ENCODE measurements around the gene GNAQ. TPM values are rescaled to one million over a fixed set of nuclear protein-coding genes. Genes with fewer than 3 reads are reported as not detected.

Gene GNAQ
- total RNA-seq, 2 donors from 2014 or later: 46.0 to 58.8 TPM

GRCh38 chr9:77977210-77977611 lies 54.4 kb downstream of the GNAQ start:
- ATAC-seq (ENCODE audit: insufficient number of reproducible peaks, low FRiP score, low read depth): no peak
- Histone ChIP-seq H3K4me3 (no peak overlapping the region), H3K27ac (no peak overlapping the region), H3K36me3 (no peaks in the 10 kb centered on the region), H3K27me3 (replicated peaks; ENCODE audit: insufficient read depth) (no peaks in the 10 kb centered on the region), H3K4me1 (ENCODE audit: control insufficient read depth in 1 of 2, low read depth in 2 of 2) (peaks cover 21 to 42% of the 10 kb centered on the region in 2 donors), H3K9me3 (no peaks in the 10 kb centered on the region)
- no peak for DNase-seq (ENCODE audit: low spot score)
- TF ChIP-seq CTCF (IDR thresholded peaks at IDR 0.05): no peak

GRCh38 chr9:77975806-77976205 lies 55.8 kb downstream of the GNAQ start:
- TF ChIP-seq CTCF (IDR thresholded peaks at IDR 0.05): no peak
- no peaks in the 10 kb centered on the region for H3K36me3 ChIP-seq
- no peaks in the 10 kb centered on the region for H3K9me3 ChIP-seq
- H3K4me1 ChIP-seq (ENCODE audit: control insufficient read depth in 1 of 2, low read depth in 2 of 2): peaks cover 8 to 28% of the 10 kb centered on the region in 2 donors
- DNase-seq (ENCODE audit: low spot score) (no peak), ATAC-seq (ENCODE audit: insufficient number of reproducible peaks, low FRiP score, low read depth) (no peak)
- no peak overlapping the region for H3K27ac ChIP-seq
- H3K27me3 ChIP-seq (replicated peaks; ENCODE audit: insufficient read depth): no peaks in the 10 kb centered on the region
- H3K4me3 ChIP-seq: no peak overlapping the region

- peaks cover 7 to 23% of the 10 kb centered on the region in 2 donors for H3K4me1 ChIP-seq (ENCODE audit: control insufficient read depth in 1 of 2, low read depth in 2 of 2)
These were observed 56.6 kb downstream of the GNAQ start for GRCh38 chr9:77975036-77975435.

DNA sequence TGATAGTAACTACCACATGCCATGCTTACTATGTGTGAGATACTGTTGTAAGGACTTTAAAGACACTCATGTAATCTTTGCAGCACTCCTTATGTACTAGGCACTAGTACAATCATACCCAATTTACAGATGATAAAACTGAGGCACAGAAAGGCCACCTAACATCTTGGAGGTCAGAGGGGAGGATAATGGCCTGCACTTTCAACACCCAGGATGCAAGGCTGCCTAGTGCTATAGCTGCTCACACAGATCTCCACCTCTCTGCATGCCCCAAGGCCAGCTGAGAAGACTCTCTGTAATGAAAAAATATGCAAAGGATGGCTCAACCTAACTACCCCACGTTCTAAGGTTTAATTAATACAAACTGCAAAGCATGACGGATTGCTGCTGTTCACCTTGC lies 57.2 kb downstream of the GNAQ start:
- ATAC-seq (ENCODE audit: insufficient number of reproducible peaks, low FRiP score, low read depth) (no peak), DNase-seq (ENCODE audit: low spot score) (no peak)
- H3K4me1 ChIP-seq (ENCODE audit: control insufficient read depth in 1 of 2, low read depth in 2 of 2): peaks cover 7 to 23% of the 10 kb centered on the region in 2 donors
- no peak overlapping the region for H3K4me3 ChIP-seq
- no peaks in the 10 kb centered on the region for H3K9me3 ChIP-seq
- H3K36me3 ChIP-seq: no peaks in the 10 kb centered on the region
- H3K27me3 ChIP-seq (replicated peaks; ENCODE audit: insufficient read depth): no peaks in the 10 kb centered on the region
- no peak for TF ChIP-seq CTCF (IDR thresholded peaks at IDR 0.05)
- H3K27ac ChIP-seq: no peak overlapping the region

More at GRCh38 chr9:77975036-77975435, 56.6 kb downstream of the GNAQ start:
- no peak for DNase-seq (ENCODE audit: low spot score)
- H3K36me3 ChIP-seq: no peaks in the 10 kb centered on the region
- H3K27ac ChIP-seq: no peak overlapping the region
- ATAC-seq (ENCODE audit: insufficient number of reproducible peaks, low FRiP score, low read depth): no peak
- no peak overlapping the region for H3K4me3 ChIP-seq
- TF ChIP-seq CTCF (IDR thresholded peaks at IDR 0.05): no peak
- no peaks in the 10 kb centered on the region for H3K9me3 ChIP-seq
- no peaks in the 10 kb centered on the region for H3K27me3 ChIP-seq (replicated peaks; ENCODE audit: insufficient read depth)

- no peak for DNase-seq (ENCODE audit: low spot score)
- Histone ChIP-seq H3K4me3 (no peak overlapping the region), H3K27ac (no peak overlapping the region), H3K4me1 (ENCODE audit: control insufficient read depth in 1 of 2, low read depth in 2 of 2) (peaks cover 6 to 10% of the 10 kb centered on the region in 2 donors), H3K9me3 (no peaks in the 10 kb centered on the region), H3K27me3 (replicated peaks; ENCODE audit: insufficient read depth) (no peaks in the 10 kb centered on the region), H3K36me3 (no peaks in the 10 kb centered on the region)
- TF ChIP-seq CTCF (IDR thresholded peaks at IDR 0.05): no peak
- ATAC-seq (ENCODE audit: insufficient number of reproducible peaks, low FRiP score, low read depth): no peak
These were observed 62.5 kb downstream of the GNAQ start for GRCh38 chr9:77969083-77969482.
